GM15510 (cell line): ENCODE measurements around the gene TNFAIP8L3.

Experiments
- POLR2A ChIP-seq: IDR thresholded peaks from 3 replicates; pipeline ENCODE4 v1.6.1; 2011; ENCODE audit warnings: borderline replicate concordance; ENCODE audit not compliant: insufficient read length; ENCODE audit errors: extremely low read depth

Gene TNFAIP8L3

GRCh38 chr15:51060030-51060673 lies 34.6 kb downstream of the TNFAIP8L3 start:
- no peak for TF ChIP-seq POLR2A

DNA sequence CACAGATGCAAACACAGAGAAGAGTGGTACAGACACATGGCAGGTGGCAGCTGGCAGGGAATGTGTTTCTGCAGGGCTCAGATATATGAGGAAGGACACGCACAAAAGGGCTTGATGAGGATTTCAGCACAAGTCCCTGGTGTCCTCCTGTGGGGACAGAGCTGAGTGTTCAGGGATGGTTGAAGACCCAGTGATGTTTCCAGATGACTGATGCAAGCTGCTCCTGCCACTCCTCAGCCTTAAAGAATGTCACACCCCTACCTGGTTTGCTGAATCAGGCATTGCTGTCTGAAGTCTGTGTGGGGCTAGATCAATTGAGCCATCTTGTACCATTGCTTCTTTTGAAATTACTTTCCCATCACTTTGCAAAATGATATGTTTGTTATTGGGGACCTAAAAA lies 40.2 kb downstream of the TNFAIP8L3 start:
- no peak for TF ChIP-seq POLR2A

DNA sequence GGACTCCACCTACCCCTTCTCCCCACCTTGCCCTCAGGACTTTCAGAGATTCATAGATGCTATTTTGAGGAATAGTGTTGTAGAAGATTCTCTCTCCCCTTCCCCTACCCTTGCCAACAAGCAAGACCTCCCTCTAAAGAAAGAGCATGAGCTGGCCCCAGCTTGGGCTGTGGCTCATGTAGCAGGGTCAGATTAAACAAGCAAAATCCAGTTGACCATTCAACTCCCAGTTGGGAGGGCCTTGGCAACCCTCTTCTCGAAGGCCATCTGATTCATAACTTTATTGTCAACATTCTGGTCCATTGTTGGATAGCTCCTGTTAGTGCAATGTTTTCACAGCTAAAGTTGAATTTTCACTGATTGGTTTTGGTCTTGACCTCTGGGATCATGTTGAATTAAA lies 41.1 kb downstream of the TNFAIP8L3 start:
- TF ChIP-seq POLR2A = no peak

DNA sequence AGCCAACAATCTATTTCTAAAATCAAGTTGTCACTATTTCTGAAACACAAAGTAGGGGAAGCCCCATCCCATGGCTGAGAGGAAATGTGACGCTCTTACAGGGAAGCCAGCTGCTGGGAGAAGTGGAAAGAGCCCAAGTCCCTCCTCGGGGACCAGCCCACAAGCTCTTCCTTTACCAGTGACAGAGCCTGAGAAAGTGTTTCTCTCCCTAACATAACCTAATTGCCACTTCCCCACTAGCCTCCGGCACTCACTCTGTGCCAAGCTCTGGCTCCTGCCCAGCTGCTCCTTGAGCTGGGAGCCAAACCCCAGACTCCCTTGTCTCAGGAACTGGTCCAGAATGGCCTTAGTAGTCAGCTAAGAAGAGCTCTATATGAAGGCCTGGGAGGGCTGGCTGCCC lies 42.9 kb downstream of the TNFAIP8L3 start:
- TF ChIP-seq POLR2A = no peak

DNA sequence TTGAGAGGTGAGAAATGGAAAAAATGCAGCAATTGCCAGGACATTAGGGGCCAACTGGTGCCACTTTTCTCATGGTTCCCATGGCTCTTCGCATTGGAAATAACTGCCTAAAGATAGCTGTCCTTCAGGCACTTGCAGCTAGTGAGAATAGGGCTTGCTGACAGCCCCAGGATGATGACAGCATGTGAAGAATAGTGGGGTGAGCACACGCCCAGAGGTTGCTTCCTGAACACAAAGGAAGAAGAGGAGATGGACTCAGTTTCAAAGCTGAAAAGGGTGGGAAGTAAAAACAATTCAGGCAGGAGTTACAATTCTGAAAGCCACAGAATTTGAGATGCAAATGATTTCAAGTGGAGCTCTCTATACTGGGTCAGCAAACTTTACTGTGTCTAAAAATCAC lies 45.6 kb downstream of the TNFAIP8L3 start:
- no peak for TF ChIP-seq POLR2A

DNA sequence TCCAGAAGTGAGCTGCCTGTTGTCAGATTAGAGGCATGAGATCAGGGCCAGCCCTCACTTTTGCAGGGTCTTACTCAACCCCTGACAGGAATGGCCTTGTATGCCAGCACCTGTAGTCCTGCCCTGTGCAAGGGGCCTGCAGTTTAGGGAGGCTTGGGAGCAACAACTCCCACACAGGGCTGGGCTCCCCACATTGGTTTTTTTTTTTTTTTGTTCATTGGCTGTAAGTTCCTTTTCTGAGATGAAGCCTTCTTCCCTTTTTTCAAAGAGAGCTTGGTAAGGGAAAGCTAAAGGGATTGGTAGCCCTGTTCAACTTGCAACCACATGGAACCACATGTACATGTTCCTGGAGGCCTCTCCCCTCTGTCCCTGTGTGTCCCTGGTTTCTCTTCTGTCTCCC lies 46.4 kb downstream of the TNFAIP8L3 start:
- no peak for TF ChIP-seq POLR2A

GRCh38 chr15:51046799-51047449 lies 47.8 kb downstream of the TNFAIP8L3 start:
- no peak for TF ChIP-seq POLR2A

DNA sequence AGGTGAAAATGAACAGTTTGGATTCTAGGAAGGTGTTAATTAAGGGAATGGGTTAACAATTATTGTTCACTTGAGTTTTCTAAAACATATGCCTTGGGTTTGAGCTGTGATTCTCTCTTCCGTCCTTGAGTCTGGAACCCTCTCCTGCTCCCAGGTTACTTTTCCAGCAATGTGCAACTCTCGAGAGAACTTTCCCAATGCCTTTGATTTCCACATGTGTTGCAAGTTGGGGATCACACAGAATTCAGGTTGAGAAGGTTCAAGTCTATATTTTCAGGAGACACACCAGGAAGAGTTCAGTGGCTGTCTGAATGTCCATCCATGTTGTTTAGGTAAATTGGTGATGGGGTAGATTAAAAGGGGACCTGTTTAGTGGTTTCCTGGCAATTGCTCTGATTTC lies 48.7 kb downstream of the TNFAIP8L3 start:
- no peak for TF ChIP-seq POLR2A

DNA sequence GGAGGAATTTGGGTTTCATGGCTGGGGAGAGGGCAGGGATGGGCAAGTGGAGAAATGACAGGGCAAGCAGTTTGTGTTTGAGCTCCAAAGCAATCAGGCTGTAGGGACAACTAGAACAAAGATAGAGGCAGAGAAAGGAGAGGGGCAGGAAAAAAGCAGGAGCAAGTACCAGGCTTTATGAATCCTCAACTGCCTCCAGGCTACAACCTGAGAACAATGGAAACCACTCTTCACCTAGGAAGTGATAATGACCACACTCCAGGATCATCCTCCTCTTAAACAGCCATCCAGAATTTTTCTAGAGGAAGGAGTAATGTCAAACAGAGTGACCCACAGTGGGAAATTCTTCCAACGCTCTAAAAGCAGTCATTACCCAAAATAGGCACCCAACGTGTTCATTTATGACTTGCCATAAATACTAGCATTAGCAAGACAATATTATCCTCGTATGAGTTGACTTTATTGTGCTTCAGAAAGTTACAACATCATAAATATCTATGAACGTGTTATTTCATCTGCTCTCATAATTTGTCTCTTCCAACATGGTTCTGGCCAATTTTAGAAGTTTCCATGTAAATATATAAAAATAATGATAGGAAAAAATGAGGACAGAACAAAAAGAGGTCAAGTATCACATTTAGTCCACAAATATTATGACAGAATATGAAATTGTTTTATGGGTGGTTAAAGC lies 50.5 kb downstream of the TNFAIP8L3 start:
- no peak for TF ChIP-seq POLR2A

- no peak for TF ChIP-seq POLR2A
These were observed 55.8 kb downstream of the TNFAIP8L3 start for GRCh38 chr15:51038974-51039319.

- TF ChIP-seq POLR2A = no peak
These were observed 56.3 kb downstream of the TNFAIP8L3 start for GRCh38 chr15:51038162-51038973.

GRCh38 chr15:51030649-51031316 lies 63.9 kb downstream of the TNFAIP8L3 start:
- TF ChIP-seq POLR2A = no peak

DNA sequence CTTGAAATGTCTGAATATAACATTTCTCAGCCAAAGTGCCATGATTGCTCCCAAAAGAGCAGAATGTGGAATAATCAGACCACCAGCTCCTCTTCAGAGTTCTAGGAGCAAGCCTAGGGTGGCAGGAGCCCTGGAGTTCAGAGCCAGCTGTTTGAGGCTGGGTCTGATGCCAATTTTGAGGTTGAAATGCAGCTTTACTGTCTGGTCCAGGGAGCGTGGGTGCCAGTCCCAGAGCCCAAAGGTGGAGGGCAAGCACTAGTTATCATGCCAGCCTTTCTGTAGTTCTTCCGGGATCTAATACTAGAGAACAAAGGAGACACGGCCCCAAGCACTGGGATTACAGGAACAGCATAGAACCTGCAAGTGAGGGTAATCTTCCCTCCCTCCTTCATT lies 69.3 kb downstream of the TNFAIP8L3 start:
- no peak for TF ChIP-seq POLR2A

- no peak for TF ChIP-seq POLR2A
These were observed 69.8 kb downstream of the TNFAIP8L3 start for GRCh38 chr15:51024735-51025453.
